Left lung (tissue), 10 donors: ENCODE data around the gene MYZAP. TPM values are rescaled to one million over a fixed set of nuclear protein-coding genes. Genes with fewer than 3 reads are reported as not detected.

Source experiments
- ATAC-seq: fragments of 200-7000 bp; cut with Tn5 transposase; one replicate; pipeline ENCODE4 v1.9.1; 2020; ENCODE audit warnings: moderate library complexity
- DNase-seq, 4 donors: peaks; one replicate each; pipeline ENCODE4 v3.0.0-alpha.2; 2013 to 2020
- H3K27ac ChIP-seq, 2 donors: fragments of 200-600 bp; sonication (generic) in 1 of 2; one replicate each; pipeline versions ENCODE4 v1.5.0 to v1.8.0; 2020 to 2021
- H3K27me3 ChIP-seq, 2 donors: fragments of 200-600 bp; sonication (generic) in 1 of 2; one replicate each; pipeline versions ENCODE4 v1.5.0 to v1.8.0; 2020 to 2021
- H3K36me3 ChIP-seq, 2 donors: fragments of 200-600 bp; sonication (generic) in 1 of 2; one replicate each; pipeline versions ENCODE4 v1.5.0 to v1.8.0; 2020 to 2021
- H3K4me1 ChIP-seq, 2 donors: fragments of 200-600 bp; one replicate each; pipeline ENCODE4 v1.8.0; 2021
- H3K4me3 ChIP-seq, 2 donors: fragments of 200-600 bp; sonication (generic) in 1 of 2; one replicate each; pipeline versions ENCODE4 v1.5.0 to v1.8.0; 2020 to 2021; ENCODE audit warnings: mild to moderate bottlenecking in 1 of 2
- H3K9me3 ChIP-seq, 2 donors: fragments of 200-600 bp; sonication (generic) in 1 of 2; one replicate each; pipeline versions ENCODE4 v1.5.0 to v1.8.0; 2020 to 2021
- CTCF ChIP-seq, 2 donors: fragments of 200-600 bp; sonication (generic) in 1 of 2; IDR thresholded peaks; one replicate each; pipeline versions ENCODE4 v1.5.0 to v1.8.0; 2021; ENCODE audit warnings: antibody characterized with exemption in 2 of 2
- intact Hi-C, 2 donors: fragments of 100-400 bp; cut with DNase I; formaldehyde crosslinking; loops; one replicate each; pipeline versions ENCODE4 v1.11.2 to v1.14.2; 2022
- polyA plus RNA-seq, 6 donors: library from polyadenylated mRNA; unstranded; fragments of 120-200 nt; gene quantifications; one replicate each; pipeline ENCODE4 v1.2.1, GENCODE V29; 2013; ENCODE audit not compliant: insufficient read length in 6 of 6
- total RNA-seq, 2 donors: library from RNA; stranded (reverse); fragmentation: NEBNext Ultra II Directional; extraction: Animal tissue kit (Norgen Biotek cat#: 25700); gene quantifications; one replicate each; pipeline ENCODE4 v1.2.1, GENCODE V29; 2021
- donor health status: DM: no; HTN: yes; CAD: no.
- donor health status: DM: no; HTN: no; CAD: no.

MYZAP gene
- total and polyA plus RNA-seq, 8 donors, result 17.1 to 66.1 (median 63.6) TPM

GRCh38 chr15:57657619-57658018 is 65.9 kb downstream of the MYZAP start:
- ATAC-seq (no peak), DNase-seq (no peak)
- H3K4me1 ChIP-seq, result peaks cover 0 to 3% of the 10 kb centered on the region in 2 donors
- no peaks in the 10 kb centered on the region for H3K9me3 ChIP-seq
- no peak for TF ChIP-seq CTCF (IDR thresholded peaks at IDR 0.05)
- H3K27ac ChIP-seq, result no peak overlapping the region
- no peak overlapping the region for H3K4me3 ChIP-seq
- intact Hi-C loops, result no loop called here
- no peaks in the 10 kb centered on the region for H3K27me3 ChIP-seq
- no peaks in the 10 kb centered on the region for H3K36me3 ChIP-seq

GRCh38 chr15:57662091-57662744 is 70.5 kb downstream of the MYZAP start:
- intact Hi-C loops, result no loop called here
- peak; percentile 70 for ATAC-seq
- Histone ChIP-seq H3K36me3 (no peaks in the 10 kb centered on the region), H3K27ac (no peak overlapping the region), H3K4me1 (no peaks in the 10 kb centered on the region), H3K9me3 (no peaks in the 10 kb centered on the region), H3K27me3 (no peaks in the 10 kb centered on the region), H3K4me3 (no peak overlapping the region)
- no peak for DNase-seq
- TF ChIP-seq CTCF (IDR thresholded peaks at IDR 0.05), result no peak

GRCh38 chr15:57662802-57663201 is 71.1 kb downstream of the MYZAP start:
- no peak overlapping the region for H3K4me3 ChIP-seq
- ATAC-seq (no peak), DNase-seq (no peak)
- no peak for TF ChIP-seq CTCF (IDR thresholded peaks at IDR 0.05)
- H3K4me1 ChIP-seq, result peaks cover 0 to 5% of the 10 kb centered on the region in 2 donors
- no peaks in the 10 kb centered on the region for H3K27me3 ChIP-seq
- H3K36me3 ChIP-seq, result no peaks in the 10 kb centered on the region
- H3K9me3 ChIP-seq, result no peaks in the 10 kb centered on the region
- H3K27ac ChIP-seq, result no peak overlapping the region
- intact Hi-C loops, result no loop called here

GRCh38 chr15:57663262-57663661 is 71.6 kb downstream of the MYZAP start:
- intact Hi-C loops, result no loop called here

GRCh38 chr15:57665194-57665593 is 73.5 kb downstream of the MYZAP start:
- Histone ChIP-seq H3K9me3 (no peaks in the 10 kb centered on the region), H3K27ac (no peak overlapping the region), H3K4me1 (peaks cover 0 to 6% of the 10 kb centered on the region in 2 donors), H3K27me3 (no peaks in the 10 kb centered on the region), H3K36me3 (no peaks in the 10 kb centered on the region), H3K4me3 (no peak overlapping the region)
- intact Hi-C loops, result no loop called here
- DNase-seq (no peak), ATAC-seq (no peak)
- TF ChIP-seq CTCF (IDR thresholded peaks at IDR 0.05), result no peak

More at GRCh38 chr15:57663262-57663661, 71.6 kb downstream of the MYZAP start:
- peaks cover 0 to 6% of the 10 kb centered on the region in 2 donors for H3K4me1 ChIP-seq
- no peaks in the 10 kb centered on the region for H3K9me3 ChIP-seq
- ATAC-seq (no peak), DNase-seq (no peak)
- no peaks in the 10 kb centered on the region for H3K27me3 ChIP-seq
- no peak for TF ChIP-seq CTCF (IDR thresholded peaks at IDR 0.05)
- no peak overlapping the region for H3K27ac ChIP-seq
- no peak overlapping the region for H3K4me3 ChIP-seq
- H3K36me3 ChIP-seq, result no peaks in the 10 kb centered on the region
